ENCODE data around the gene PRPF6. TPM values are rescaled to one million over a fixed set of nuclear protein-coding genes. Genes with fewer than 3 reads are reported as not detected.

PRPF6 gene
- total and polyA plus RNA-seq, 2 of the 13 experiments (the other 11 are each of a cell fraction or from before 2014, with no cell fraction given) = 63.7 to 101 TPM

GRCh38 chr20:64057628-64058498 lies 76.9 kb downstream of the PRPF6 start:
- CTCF ChIA-PET (ENCODE audit: low intra/inter-chr PET ratio, low total read pairs) = interaction anchor here (0.8 to 3.7 kb wide), 3 partner anchors 78 to 238 kb away, joined by 3 to 33 read pairs (median 3); partner anchors contain the start of genes PRPF6, SAMD10 and UCKL1
- no TSS peak for BruUV-seq (replicated peaks)
- no peak overlapping the region for H2AFZ ChIP-seq (ENCODE audit: low read length)
- no peaks in the 10 kb centered on the region for H3K79me2 ChIP-seq (ENCODE audit: insufficient read depth, low read length)
- H3K4me3 ChIP-seq (replicated peaks in 1 of 3; ENCODE audit: insufficient read depth in 1 of 3, low read depth in 2 of 3, low read length in 3 of 3) = peak overlapping the region; percentile 1 to 69 (median 42); a peak in 5 of 6 replicates
- H3K27ac ChIP-seq (ENCODE audit: extremely low read length, insufficient read depth, low read length) = peak overlapping the region; percentile 77
- H3K27me3 ChIP-seq (ENCODE audit: control insufficient read depth in 1 of 2, insufficient read depth in 2 of 2, low read length in 2 of 2) = no peaks in the 10 kb centered on the region
- DNase-seq (ENCODE audit: low spot score) (peak; percentile 83), ATAC-seq (peak; percentile 44), FAIRE-seq (peak; percentile 75)
- H3K36me3 ChIP-seq (replicated peaks in 1 of 2; ENCODE audit: control insufficient read depth in 1 of 2, insufficient read depth in 2 of 2, low read length in 2 of 2) = no peaks in the 10 kb centered on the region
- H4K20me1 ChIP-seq (ENCODE audit: insufficient read depth, low read length) = no peaks in the 10 kb centered on the region
- H3K4me1 ChIP-seq (ENCODE audit: insufficient read depth, low read length) = peaks cover 76% of the 10 kb centered on the region
- WGBS (ENCODE audit: low lambda C conversion rate) = 30% methylated on average over 30 of the region's 33 CpGs
- POLR2A ChIA-PET = interaction anchor here (0.8 to 9.4 kb wide), 7 partner anchors 8 to 161 kb away, joined by 4 to 252 read pairs (median 6); partner anchors contain the start of genes C20orf204, PRPF6, SAMD10 and UCKL1
- in situ Hi-C loops (cut with HindIII; ENCODE audit: extremely low pct_ligation_motif_present, low pct_unique_long_range_greater_than_20kb) = loop anchor here (5.0 kb wide), 1 partner anchor 81 kb away; the partner anchor contains the start of gene SAMD10
- intact Hi-C loops (cut with micrococcal nuclease; ENCODE audit: unreplicated experiment) = loop anchor here (1.0 to 2.0 kb wide), 2 partner anchors 21 to 78 kb away; partner anchors contain the start of gene C20orf204
- H3K9ac ChIP-seq (ENCODE audit: insufficient read depth, low read depth, low read length) = peak overlapping the region; percentile 72
- H3K9me3 ChIP-seq (ENCODE audit: low read length) = no peaks in the 10 kb centered on the region
- H3K4me2 ChIP-seq (ENCODE audit: low read depth, low read length) = peak overlapping the region; percentile 87
- peak; percentile 74; the same call in 1 of the 2 replicates for TF ChIP-seq SAP130 (CRISPR knock-in tag; IDR thresholded peaks at IDR 0.05; ENCODE audit: low read depth)
- no peak for TF ChIP-seq ZMYM3 (CRISPR knock-in tag; IDR thresholded peaks at IDR 0.05)
- TF ChIP-seq, protein P1, sequence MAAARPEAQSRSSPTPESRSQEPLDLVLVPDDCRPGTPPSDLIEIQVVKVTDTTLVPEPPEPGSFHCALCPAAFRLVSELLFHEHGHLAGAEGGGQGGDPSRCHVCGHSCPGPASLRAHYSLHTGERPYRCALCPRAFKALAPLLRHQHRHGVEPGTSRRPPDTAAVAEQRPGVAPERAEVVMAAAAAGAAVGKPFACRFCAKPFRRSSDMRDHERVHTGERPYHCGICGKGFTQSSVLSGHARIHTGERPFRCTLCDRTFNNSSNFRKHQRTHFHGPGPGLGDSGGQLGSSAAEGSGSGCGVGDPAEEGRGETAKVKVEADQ (CRISPR knock-in tag; IDR thresholded peaks at IDR 0.05; ENCODE audit: borderline replicate concordance) = no peak
- TF ChIP-seq ETV6 (CRISPR knock-in tag; conservative IDR thresholded peaks at IDR 0.05) = no peak; the same call in 1 of the 2 replicates
- TF ChIP-seq SMARCC2 (IDR thresholded peaks at IDR 0.05) = no peak
- TF ChIP-seq ZSCAN30 (CRISPR knock-in tag; IDR thresholded peaks at IDR 0.05) = no peak
- no peak; the same call in 1 of the 2 replicates for TF ChIP-seq DMAP1 (CRISPR knock-in tag; IDR thresholded peaks at IDR 0.05)
- TF ChIP-seq, protein P2, sequence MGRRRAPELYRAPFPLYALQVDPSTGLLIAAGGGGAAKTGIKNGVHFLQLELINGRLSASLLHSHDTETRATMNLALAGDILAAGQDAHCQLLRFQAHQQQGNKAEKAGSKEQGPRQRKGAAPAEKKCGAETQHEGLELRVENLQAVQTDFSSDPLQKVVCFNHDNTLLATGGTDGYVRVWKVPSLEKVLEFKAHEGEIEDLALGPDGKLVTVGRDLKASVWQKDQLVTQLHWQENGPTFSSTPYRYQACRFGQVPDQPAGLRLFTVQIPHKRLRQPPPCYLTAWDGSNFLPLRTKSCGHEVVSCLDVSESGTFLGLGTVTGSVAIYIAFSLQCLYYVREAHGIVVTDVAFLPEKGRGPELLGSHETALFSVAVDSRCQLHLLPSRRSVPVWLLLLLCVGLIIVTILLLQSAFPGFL (CRISPR knock-in tag; IDR thresholded peaks at IDR 0.05) = peak; percentile 94; the same call in 1 of the 2 replicates
- TF ChIP-seq, protein P3, sequence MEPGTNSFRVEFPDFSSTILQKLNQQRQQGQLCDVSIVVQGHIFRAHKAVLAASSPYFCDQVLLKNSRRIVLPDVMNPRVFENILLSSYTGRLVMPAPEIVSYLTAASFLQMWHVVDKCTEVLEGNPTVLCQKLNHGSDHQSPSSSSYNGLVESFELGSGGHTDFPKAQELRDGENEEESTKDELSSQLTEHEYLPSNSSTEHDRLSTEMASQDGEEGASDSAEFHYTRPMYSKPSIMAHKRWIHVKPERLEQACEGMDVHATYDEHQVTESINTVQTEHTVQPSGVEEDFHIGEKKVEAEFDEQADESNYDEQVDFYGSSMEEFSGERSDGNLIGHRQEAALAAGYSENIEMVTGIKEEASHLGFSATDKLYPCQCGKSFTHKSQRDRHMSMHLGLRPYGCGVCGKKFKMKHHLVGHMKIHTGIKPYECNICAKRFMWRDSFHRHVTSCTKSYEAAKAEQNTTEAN (CRISPR knock-in tag; conservative IDR thresholded peaks at IDR 0.05) = no peak; the same call in 1 of the 2 replicates
- TF ChIP-seq HDAC6 (IDR thresholded peaks at IDR 0.05; ENCODE audit: low read depth, low read length) = no peak
- TF ChIP-seq KAT2B (IDR thresholded peaks at IDR 0.05; ENCODE audit: borderline replicate concordance, low read depth, low read length) = no peak
- TF ChIP-seq, protein P4, sequence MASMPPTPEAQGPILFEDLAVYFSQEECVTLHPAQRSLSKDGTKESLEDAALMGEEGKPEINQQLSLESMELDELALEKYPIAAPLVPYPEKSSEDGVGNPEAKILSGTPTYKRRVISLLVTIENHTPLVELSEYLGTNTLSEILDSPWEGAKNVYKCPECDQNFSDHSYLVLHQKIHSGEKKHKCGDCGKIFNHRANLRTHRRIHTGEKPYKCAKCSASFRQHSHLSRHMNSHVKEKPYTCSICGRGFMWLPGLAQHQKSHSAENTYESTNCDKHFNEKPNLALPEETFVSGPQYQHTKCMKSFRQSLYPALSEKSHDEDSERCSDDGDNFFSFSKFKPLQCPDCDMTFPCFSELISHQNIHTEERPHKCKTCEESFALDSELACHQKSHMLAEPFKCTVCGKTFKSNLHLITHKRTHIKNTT (CRISPR knock-in tag; IDR thresholded peaks at IDR 0.05) = no peak
- peak; percentile 32 for TF ChIP-seq YY1 (IDR thresholded peaks at IDR 0.05; ENCODE audit: insufficient read depth, insufficient replicate concordance, low read depth, low read length)
- TF ChIP-seq NFYB (CRISPR knock-in tag; IDR thresholded peaks at IDR 0.05) = peak; percentile 6; the same call in 1 of the 2 replicates
- peak; percentile 88; the same call in 1 of the 2 replicates for TF ChIP-seq NFKB2 (CRISPR knock-in tag; IDR thresholded peaks at IDR 0.05; ENCODE audit: borderline replicate concordance)
- TF ChIP-seq AKAP8 (CRISPR knock-in tag; IDR thresholded peaks at IDR 0.05) = no peak; the same call in none of the 2 replicates
- no peak for TF ChIP-seq HOXA9 (CRISPR knock-in tag; IDR thresholded peaks at IDR 0.05; ENCODE audit: borderline replicate concordance)

Data from HepG2 (cell line).